WI38 (cell line): ENCODE data around the gene LHPP.

ENCODE experiments used
- H3K4me3 ChIP-seq: 2 replicates; pipeline ENCODE4 v1.5.1; 2011; ENCODE audit warnings: low read depth, mild to moderate bottlenecking, control low read depth, low read length
- CTCF ChIP-seq: IDR thresholded peaks from 2 replicates; pipeline ENCODE4 v1.5.1; 2012; ENCODE audit warnings: low read depth, mild to moderate bottlenecking, control low read depth, low read length

Gene LHPP

DNA sequence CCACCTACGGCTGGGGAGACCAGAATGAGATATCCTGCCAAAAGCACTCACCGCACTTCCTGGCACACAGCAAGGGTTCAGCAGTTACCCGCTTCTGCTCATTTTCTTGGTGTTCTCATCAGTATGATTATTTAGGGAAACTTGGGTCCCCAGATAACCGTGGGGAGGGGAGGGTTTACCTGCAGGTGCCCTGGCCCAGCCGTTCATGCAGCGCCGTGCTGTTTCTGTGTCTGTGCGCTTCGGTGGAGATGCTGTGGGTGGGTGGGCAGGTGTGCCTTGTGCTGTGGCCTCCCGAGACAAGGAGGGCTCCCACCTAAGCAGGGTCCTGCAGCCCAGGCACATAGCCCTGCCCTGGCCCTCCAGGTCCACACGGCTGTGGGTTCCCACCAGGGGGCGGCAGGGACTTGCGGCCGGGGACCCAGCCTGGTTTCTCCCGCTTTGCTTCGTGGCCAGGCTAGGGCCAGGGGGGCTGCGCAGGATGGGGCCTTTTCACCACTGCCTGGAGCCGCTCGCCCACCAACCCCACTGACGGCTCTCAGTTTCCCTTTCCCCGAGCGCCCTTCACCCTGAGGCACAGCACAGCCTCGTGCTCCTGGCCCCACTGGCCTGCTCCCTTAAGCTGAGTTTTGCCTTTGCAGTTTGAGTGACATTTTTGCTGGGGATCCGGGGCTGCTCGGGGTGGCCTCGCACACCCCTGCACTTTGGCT is 78.5 kb downstream of the LHPP start:
- no peak overlapping the region for H3K4me3 ChIP-seq
- peak; percentile 69 for TF ChIP-seq CTCF

DNA sequence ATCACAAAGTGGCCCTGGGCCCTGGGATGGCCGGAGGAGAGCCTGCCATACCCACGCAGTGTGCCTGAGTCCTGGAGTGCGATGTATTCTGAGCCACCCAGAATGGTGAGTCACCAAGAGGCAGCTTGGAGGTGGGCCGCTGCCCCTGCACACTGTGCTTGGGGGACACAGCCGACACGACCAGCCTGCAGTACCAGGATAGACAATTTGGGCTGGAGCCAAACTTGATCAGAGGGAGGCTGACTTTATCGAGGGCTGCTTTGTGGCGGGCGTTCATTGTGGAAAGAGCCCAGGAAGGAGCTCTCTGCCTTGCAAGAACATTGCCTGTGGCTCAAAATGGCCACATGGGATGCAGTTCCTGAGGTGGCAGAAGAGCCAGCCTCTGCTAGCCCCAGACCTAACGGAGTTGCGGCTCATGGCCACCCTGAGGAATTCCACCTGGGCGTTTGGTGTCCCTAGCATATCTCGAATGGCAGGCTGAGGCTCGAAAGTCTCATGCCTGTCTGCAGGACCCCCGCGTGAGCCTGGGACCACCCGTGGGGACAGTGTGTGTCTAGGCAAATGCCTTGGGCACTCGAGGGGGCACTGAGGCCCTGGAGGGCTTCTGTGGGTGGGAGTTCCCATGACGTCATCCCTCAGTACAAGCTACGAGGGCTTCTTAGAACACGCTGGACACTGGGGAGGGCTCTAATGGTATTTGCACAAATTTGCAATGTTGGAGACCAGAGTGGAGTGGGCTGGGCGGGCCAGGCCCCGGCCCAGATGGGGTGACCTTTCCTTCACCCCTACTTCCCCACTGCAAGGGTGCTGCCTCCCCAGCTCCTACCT is 79.7 kb downstream of the LHPP start:
- no peak overlapping the region for H3K4me3 ChIP-seq
- no peak for TF ChIP-seq CTCF

- no peak overlapping the region for H3K4me3 ChIP-seq
- no peak for TF ChIP-seq CTCF
These were observed 80.7 kb downstream of the LHPP start for GRCh38 chr10:124542336-124542735.

- no peak for TF ChIP-seq CTCF
- H3K4me3 ChIP-seq: no peak overlapping the region
These were observed 81.5 kb downstream of the LHPP start for GRCh38 chr10:124543146-124543545.

- H3K4me3 ChIP-seq: no peak overlapping the region
- TF ChIP-seq CTCF: no peak
These were observed 82.3 kb downstream of the LHPP start for GRCh38 chr10:124543971-124544370.

- no peak for TF ChIP-seq CTCF
- H3K4me3 ChIP-seq: no peak overlapping the region
These were observed 83.1 kb downstream of the LHPP start for GRCh38 chr10:124544711-124545110.

- no peak for TF ChIP-seq CTCF
- no peak overlapping the region for H3K4me3 ChIP-seq
These were observed 83.9 kb downstream of the LHPP start for GRCh38 chr10:124545351-124546054.
